ENCODE results near the gene TBC1D20. TPM values are rescaled to one million over a fixed set of nuclear protein-coding genes. Genes with fewer than 3 reads are reported as not detected.
A peak's percentile ranks its signal among the peaks of the same experiment; 100 is the strongest.

The TBC1D20 gene
- total RNA-seq, 2 experiments from 2014 or later: 22.2 to 23.8 TPM

DNA sequence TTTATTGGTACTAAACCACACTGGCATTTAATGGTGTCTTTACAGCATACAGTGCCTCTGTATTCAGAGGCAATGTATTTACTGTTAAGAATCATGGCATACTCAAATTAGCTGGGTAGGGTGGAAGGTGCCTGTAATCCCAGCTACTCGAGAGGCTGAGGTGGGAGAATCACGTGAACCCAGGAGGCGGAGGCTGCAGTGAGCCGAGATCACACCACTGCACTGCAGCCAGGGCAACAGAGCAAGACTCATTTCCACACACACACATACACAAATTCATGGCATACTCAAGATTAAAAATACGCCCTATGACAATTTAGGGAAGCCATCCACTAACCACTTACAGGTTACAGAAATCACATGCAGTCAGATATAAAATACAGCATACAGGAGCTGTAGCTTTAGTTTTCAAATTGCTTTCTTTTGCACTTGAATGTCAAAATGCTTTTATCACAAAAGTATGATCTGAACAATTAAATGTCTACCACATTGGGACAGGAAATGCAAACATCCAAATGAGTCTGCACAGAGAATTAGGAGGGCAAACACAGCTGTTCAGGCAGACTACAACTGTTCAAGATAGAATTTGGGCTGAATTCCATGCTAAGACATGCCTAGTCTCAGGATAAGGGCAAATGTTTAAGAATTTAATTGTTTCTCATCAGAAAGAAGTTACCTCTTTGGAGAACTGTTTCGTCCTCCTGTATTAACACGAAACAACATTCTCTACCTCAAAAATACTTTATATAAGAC is 44.8 kb upstream of the TBC1D20 start:
- no peak for TF ChIP-seq CTCF (IDR thresholded peaks at IDR 0.05)
- CTCF ChIA-PET: no interaction called here
- no peak for DNase-seq
- no peak overlapping the region for H3K27ac Mint-ChIP-seq
- POLR2A ChIA-PET: interaction anchor here (1.1 to 1.8 kb wide), 2 partner anchors 12 to 17 kb away, joined by 3 to 5 read pairs; no protein-coding TSS in a partner anchor
- peaks cover 16% of the 10 kb centered on the region for H3K4me1 Mint-ChIP-seq (ENCODE audit: low read depth)
- intact Hi-C loops (cut with micrococcal nuclease): no loop called here
- no peak overlapping the region for H3K4me3 Mint-ChIP-seq
- peaks cover 44% of the 10 kb centered on the region for H3K36me3 Mint-ChIP-seq (ENCODE audit: low read depth)
- no peak for ATAC-seq
- no peaks in the 10 kb centered on the region for H3K9me3 Mint-ChIP-seq
- no peaks in the 10 kb centered on the region for H3K27me3 Mint-ChIP-seq

DNA sequence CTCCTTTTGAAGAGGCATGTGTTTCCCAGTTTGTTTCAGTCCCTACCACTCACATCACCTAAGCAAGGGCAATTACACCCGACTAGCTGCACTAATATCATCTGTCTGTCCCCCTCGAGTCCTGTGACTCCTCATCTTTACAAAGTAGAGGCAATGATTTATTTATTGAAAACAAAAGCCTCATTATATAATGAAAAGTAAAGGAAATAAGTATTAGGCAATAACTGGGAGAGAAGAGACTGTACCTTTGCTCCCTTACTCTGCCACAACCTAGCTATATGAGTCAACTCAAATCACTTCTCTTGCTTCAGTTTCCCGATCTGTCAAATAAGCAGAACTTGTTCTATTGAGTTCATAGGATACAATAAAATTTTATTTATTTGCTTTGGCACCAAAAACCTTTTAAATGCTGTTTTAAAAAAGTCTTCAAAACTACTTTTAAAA is 42.3 kb upstream of the TBC1D20 start:
- H3K36me3 Mint-ChIP-seq (ENCODE audit: low read depth): peaks cover 45% of the 10 kb centered on the region
- no peak for TF ChIP-seq CTCF (IDR thresholded peaks at IDR 0.05)
- no peak overlapping the region for H3K27ac Mint-ChIP-seq
- intact Hi-C loops (cut with micrococcal nuclease): no loop called here
- no peak overlapping the region for H3K4me3 Mint-ChIP-seq
- no peaks in the 10 kb centered on the region for H3K9me3 Mint-ChIP-seq
- H3K4me1 Mint-ChIP-seq (ENCODE audit: low read depth): peaks cover 8% of the 10 kb centered on the region
- no peaks in the 10 kb centered on the region for H3K27me3 Mint-ChIP-seq
- ChIA-PET POLR2A (no interaction called here), CTCF (interaction anchor here (0.7 to 0.8 kb wide), 2 partner anchors 11 to 21 kb away, joined by 3 to 4 read pairs; no protein-coding TSS in a partner anchor)
- ATAC-seq (no peak), DNase-seq (no peak)

GRCh38 chr20:503048-503737 is 40.9 kb upstream of the TBC1D20 start:
- Mint-ChIP-seq H3K4me1 (ENCODE audit: low read depth) (no peaks in the 10 kb centered on the region), H3K36me3 (ENCODE audit: low read depth) (peaks cover 44% of the 10 kb centered on the region), H3K27ac (peak overlapping the region; percentile 6), H3K4me3 (no peak overlapping the region), H3K27me3 (no peaks in the 10 kb centered on the region), H3K9me3 (no peaks in the 10 kb centered on the region)
- CTCF ChIA-PET: no interaction called here
- intact Hi-C loops (cut with micrococcal nuclease): no loop called here
- ATAC-seq (no peak), DNase-seq (no peak)
- POLR2A ChIA-PET: interaction anchor here (1.6 kb wide), 1 partner anchor 12 kb away, joined by 4 read pairs; no protein-coding TSS in a partner anchor
- TF ChIP-seq CTCF (IDR thresholded peaks at IDR 0.05): no peak

DNA sequence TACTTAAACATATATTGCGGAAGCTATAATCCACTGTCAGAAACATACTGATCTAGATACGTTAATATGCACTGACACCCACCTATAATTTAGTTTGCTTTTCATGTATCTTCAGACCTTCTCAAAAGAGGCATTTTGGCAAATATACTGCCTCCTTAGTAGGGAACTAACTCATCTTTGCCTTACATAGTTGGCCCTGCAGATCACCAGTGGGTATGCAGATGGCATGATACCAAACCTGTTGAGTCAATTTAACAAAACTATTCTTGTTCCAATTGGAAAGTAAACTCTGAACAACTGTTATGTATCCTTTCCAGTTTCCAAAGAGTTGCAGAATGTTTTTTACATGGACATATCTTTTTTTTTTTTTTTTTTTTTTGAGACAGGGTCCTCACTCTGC is 35.6 kb upstream of the TBC1D20 start:
- DNase-seq: no peak
- Mint-ChIP-seq H3K27ac (no peak overlapping the region), H3K27me3 (no peaks in the 10 kb centered on the region), H3K4me1 (ENCODE audit: low read depth) (no peaks in the 10 kb centered on the region), H3K9me3 (no peaks in the 10 kb centered on the region), H3K36me3 (ENCODE audit: low read depth) (peaks cover 50% of the 10 kb centered on the region), H3K4me3 (no peak overlapping the region)
- no peak for ATAC-seq
- no peak for TF ChIP-seq CTCF (IDR thresholded peaks at IDR 0.05)
- POLR2A ChIA-PET: no interaction called here
- intact Hi-C loops (cut with micrococcal nuclease): no loop called here
- CTCF ChIA-PET: no interaction called here

- no peak for ATAC-seq
- no peak for DNase-seq
- H3K4me3 Mint-ChIP-seq: no peak overlapping the region
- CTCF ChIA-PET: no interaction called here
- H3K27me3 Mint-ChIP-seq: no peaks in the 10 kb centered on the region
- no peak overlapping the region for H3K27ac Mint-ChIP-seq
- TF ChIP-seq CTCF (IDR thresholded peaks at IDR 0.05): no peak
- no peaks in the 10 kb centered on the region for H3K4me1 Mint-ChIP-seq (ENCODE audit: low read depth)
- POLR2A ChIA-PET: no interaction called here
- peaks cover 60% of the 10 kb centered on the region for H3K36me3 Mint-ChIP-seq (ENCODE audit: low read depth)
- H3K9me3 Mint-ChIP-seq: no peaks in the 10 kb centered on the region
- intact Hi-C loops (cut with micrococcal nuclease): no loop called here
Measured at GRCh38 chr20:496126-496696, 33.9 kb upstream of the TBC1D20 start.
